Measurements from ENCODE around the gene MUC13.

Gene MUC13

GRCh38 chr3:124918524-124918923, 16.0 kb downstream of the MUC13 start:
- DNase-seq (ENCODE audit: extremely low spot score) = no peak
- CTCF ChIA-PET = interaction anchor here (1.1 kb wide), 1 partner anchor 158 kb away, joined by 4 read pairs; no protein-coding TSS in a partner anchor
- POLR2A ChIA-PET = no interaction called here
- TF ChIP-seq BHLHE40 (IDR thresholded peaks at IDR 0.05; ENCODE audit: borderline replicate concordance) = no peak
- TF ChIP-seq L3MBTL2 (conservative IDR thresholded peaks at IDR 0.05) = no peak
- TF ChIP-seq SUZ12 (IDR thresholded peaks at IDR 0.05) = no peak
- TF ChIP-seq NFRKB (IDR thresholded peaks at IDR 0.05) = no peak
- no peak for TF ChIP-seq HDGF (IDR thresholded peaks at IDR 0.05; ENCODE audit: borderline replicate concordance)
- no peak for TF ChIP-seq ELF4 (IDR thresholded peaks at IDR 0.05)
- TF ChIP-seq, protein P1, sequence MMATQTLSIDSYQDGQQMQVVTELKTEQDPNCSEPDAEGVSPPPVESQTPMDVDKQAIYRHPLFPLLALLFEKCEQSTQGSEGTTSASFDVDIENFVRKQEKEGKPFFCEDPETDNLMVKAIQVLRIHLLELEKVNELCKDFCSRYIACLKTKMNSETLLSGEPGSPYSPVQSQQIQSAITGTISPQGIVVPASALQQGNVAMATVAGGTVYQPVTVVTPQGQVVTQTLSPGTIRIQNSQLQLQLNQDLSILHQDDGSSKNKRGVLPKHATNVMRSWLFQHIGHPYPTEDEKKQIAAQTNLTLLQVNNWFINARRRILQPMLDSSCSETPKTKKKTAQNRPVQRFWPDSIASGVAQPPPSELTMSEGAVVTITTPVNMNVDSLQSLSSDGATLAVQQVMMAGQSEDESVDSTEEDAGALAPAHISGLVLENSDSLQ (IDR thresholded peaks at IDR 0.05) = no peak
- TF ChIP-seq SP1 (IDR thresholded peaks at IDR 0.05) = no peak
- TF ChIP-seq FOXM1 (IDR thresholded peaks at IDR 0.05; ENCODE audit: borderline replicate concordance) = no peak
- TF ChIP-seq LEF1 (IDR thresholded peaks at IDR 0.05; ENCODE audit: borderline replicate concordance) = no peak

GRCh38 chr3:124916837-124917409, 17.6 kb downstream of the MUC13 start:
- ChIA-PET CTCF (no interaction called here), POLR2A (no interaction called here)
- TF ChIP-seq HDGF (IDR thresholded peaks at IDR 0.05; ENCODE audit: borderline replicate concordance) = no peak
- no peak for TF ChIP-seq FOXA1 (IDR thresholded peaks at IDR 0.05)
- TF ChIP-seq ARNT (IDR thresholded peaks at IDR 0.05) = no peak
- no peak for TF ChIP-seq LEF1 (IDR thresholded peaks at IDR 0.05; ENCODE audit: borderline replicate concordance)
- TF ChIP-seq NFRKB (IDR thresholded peaks at IDR 0.05) = no peak
- no peak for TF ChIP-seq TARDBP (IDR thresholded peaks at IDR 0.05)
- TF ChIP-seq SUZ12 (IDR thresholded peaks at IDR 0.05) = no peak
- TF ChIP-seq FOXK2 (IDR thresholded peaks at IDR 0.05) = no peak
- TF ChIP-seq, protein P1 (IDR thresholded peaks at IDR 0.05) = no peak
- no peak for TF ChIP-seq CTBP1 (IDR thresholded peaks at IDR 0.05; ENCODE audit: borderline replicate concordance)
- TF ChIP-seq FOXM1 (IDR thresholded peaks at IDR 0.05; ENCODE audit: borderline replicate concordance) = no peak
- TF ChIP-seq SP1 (IDR thresholded peaks at IDR 0.05) = no peak
- DNase-seq (ENCODE audit: extremely low spot score) = no peak

GRCh38 chr3:124915254-124915653, 19.3 kb downstream of the MUC13 start:
- POLR2A ChIA-PET = no interaction called here
- TF ChIP-seq NFRKB (IDR thresholded peaks at IDR 0.05) (no peak), SP1 (IDR thresholded peaks at IDR 0.05) (no peak), ZNF384 (IDR thresholded peaks at IDR 0.05) (no peak), ELF4 (IDR thresholded peaks at IDR 0.05) (no peak), TARDBP (IDR thresholded peaks at IDR 0.05) (no peak), FOXM1 (IDR thresholded peaks at IDR 0.05; ENCODE audit: borderline replicate concordance) (no peak), FOXA1 (IDR thresholded peaks at IDR 0.05) (no peak), HDGF (IDR thresholded peaks at IDR 0.05; ENCODE audit: borderline replicate concordance) (no peak), CTBP1 (IDR thresholded peaks at IDR 0.05; ENCODE audit: borderline replicate concordance) (no peak)
- TF ChIP-seq, protein P1 (IDR thresholded peaks at IDR 0.05) = no peak
- no peak for DNase-seq (ENCODE audit: extremely low spot score)
- CTCF ChIA-PET = interaction anchor here (0.9 kb wide), 1 partner anchor 9 kb away, joined by 3 read pairs; no protein-coding TSS in a partner anchor

- ChIA-PET CTCF (no interaction called here), POLR2A (no interaction called here)
- no peak for DNase-seq (ENCODE audit: extremely low spot score)
- TF ChIP-seq FOXA1 (IDR thresholded peaks at IDR 0.05) = no peak
Measured at GRCh38 chr3:124907957-124908356, 26.6 kb downstream of the MUC13 start.

DNA sequence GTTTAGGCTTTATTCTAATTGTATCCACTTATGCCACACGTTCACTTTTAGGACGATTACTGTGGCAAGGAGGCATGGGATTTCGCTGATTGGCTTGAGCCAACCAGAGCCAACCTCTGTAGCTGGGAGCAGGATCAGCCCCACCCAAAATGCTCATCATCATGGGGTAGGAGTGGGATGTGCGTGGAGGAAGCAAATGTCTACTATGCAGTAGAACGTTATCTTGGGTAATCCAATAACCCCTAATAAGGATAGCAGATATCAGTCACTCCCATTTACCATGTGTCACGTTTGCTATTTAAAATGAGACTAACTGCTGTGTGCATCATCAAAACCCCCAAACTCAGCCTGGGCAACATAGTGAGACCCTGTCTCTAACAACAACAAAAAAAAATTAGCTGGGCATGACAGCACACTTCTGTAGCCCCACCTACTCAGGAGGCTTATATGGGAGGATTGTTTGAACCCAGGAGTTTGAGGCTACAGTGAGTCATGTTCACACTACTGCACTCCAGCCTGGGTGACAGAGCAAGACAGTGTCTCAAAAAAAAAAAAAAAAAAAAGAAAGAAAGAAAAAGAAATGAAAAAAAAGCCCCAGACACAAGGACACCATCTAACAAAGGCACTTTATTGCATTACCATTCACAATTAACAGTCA, 29.6 kb downstream of the MUC13 start:
- TF ChIP-seq LEF1 (IDR thresholded peaks at IDR 0.05; ENCODE audit: borderline replicate concordance) = no peak
- ChIA-PET POLR2A (no interaction called here), CTCF (no interaction called here)

DNA sequence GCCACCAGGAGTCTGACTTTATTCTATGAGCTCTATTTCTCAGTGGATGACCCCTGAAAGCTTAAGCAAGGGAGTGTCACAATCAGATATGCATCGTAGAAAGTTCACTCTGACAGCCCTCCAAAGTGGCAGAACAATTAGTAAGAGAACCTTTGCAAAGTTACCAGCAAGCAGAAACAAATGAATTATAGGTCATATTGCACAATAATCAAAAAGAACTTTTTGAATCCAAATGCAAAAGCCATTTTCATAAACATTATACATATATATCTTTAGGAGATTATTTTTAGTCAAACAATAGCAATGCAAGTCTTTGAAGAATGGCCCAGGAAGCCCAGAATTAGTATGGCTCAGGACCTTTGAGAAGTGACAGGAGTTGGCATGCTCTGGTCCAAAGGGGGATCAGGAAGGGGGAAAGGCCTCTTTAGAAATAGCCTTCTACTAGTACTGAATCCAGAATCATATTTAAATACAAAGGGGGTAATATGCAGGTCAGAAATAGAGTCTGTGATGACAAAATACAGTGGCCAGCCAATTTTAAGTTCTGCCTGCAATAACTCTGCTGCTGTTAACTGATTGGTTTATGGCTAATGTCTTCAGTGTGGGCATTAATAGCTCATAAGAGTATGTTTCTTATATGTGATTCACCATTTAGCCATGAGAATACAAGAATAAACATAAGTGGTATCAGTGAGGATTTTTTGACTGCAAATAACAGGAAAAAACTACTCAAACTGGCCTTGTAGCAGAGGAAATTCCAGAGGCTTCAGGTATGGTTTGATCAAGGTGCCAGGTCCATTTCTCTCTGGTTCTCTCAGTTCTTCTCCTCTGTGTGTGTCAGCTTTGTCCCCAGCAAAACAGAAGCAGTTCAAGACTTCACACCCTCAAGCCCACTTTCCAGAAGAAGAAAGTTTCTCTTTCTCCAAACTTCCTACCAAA, 30.4 kb downstream of the MUC13 start:
- TF ChIP-seq FOXA1 (IDR thresholded peaks at IDR 0.05) = no peak
- TF ChIP-seq HDGF (IDR thresholded peaks at IDR 0.05; ENCODE audit: borderline replicate concordance) = no peak
- no peak for TF ChIP-seq ZNF384 (IDR thresholded peaks at IDR 0.05)
- TF ChIP-seq FOXK2 (IDR thresholded peaks at IDR 0.05) = no peak
- no peak for TF ChIP-seq SUZ12 (IDR thresholded peaks at IDR 0.05)
- no peak for TF ChIP-seq ELF4 (IDR thresholded peaks at IDR 0.05)
- TF ChIP-seq L3MBTL2 (conservative IDR thresholded peaks at IDR 0.05) = no peak
- no peak for TF ChIP-seq TARDBP (IDR thresholded peaks at IDR 0.05)
- TF ChIP-seq BHLHE40 (IDR thresholded peaks at IDR 0.05; ENCODE audit: borderline replicate concordance) = no peak
- no peak for TF ChIP-seq CTBP1 (IDR thresholded peaks at IDR 0.05; ENCODE audit: borderline replicate concordance)
- no peak for TF ChIP-seq ARNT (IDR thresholded peaks at IDR 0.05)
- TF ChIP-seq, protein P1 (IDR thresholded peaks at IDR 0.05) = no peak
- no peak for TF ChIP-seq SP1 (IDR thresholded peaks at IDR 0.05)
- TF ChIP-seq NFRKB (IDR thresholded peaks at IDR 0.05) = no peak
- no peak for TF ChIP-seq FOXM1 (IDR thresholded peaks at IDR 0.05; ENCODE audit: borderline replicate concordance)
- TF ChIP-seq LEF1 (IDR thresholded peaks at IDR 0.05; ENCODE audit: borderline replicate concordance) = no peak
- CTCF ChIA-PET = no interaction called here
- POLR2A ChIA-PET = no interaction called here
- DNase-seq (ENCODE audit: extremely low spot score) = no peak

More for the DNA sequence above, 29.6 kb downstream of the MUC13 start:
- DNase-seq (ENCODE audit: extremely low spot score) = no peak

Data from HEK293T (cell line).